NT2/D1 (cell line): ENCODE data around the gene MALAT1.

Source experiments
- DNase-seq: peaks from one replicate; pipeline ENCODE4 v3.0.0-alpha.2; 2011; ENCODE audit warnings: low read depth, low spot score
- H3K27me3 ChIP-seq: 2 replicates; pipeline ENCODE4 v1.6.0; 2011; ENCODE audit warnings: mild to moderate bottlenecking; ENCODE audit not compliant: insufficient read length, insufficient read depth
- H3K36me3 ChIP-seq: 2 replicates; pipeline ENCODE4 v1.6.1; 2011; ENCODE audit warnings: mild to moderate bottlenecking, low read length, mixed read lengths; ENCODE audit not compliant: insufficient read depth, insufficient read length
- H3K4me1 ChIP-seq: 2 replicates; pipeline ENCODE4 v1.5.1; 2011; ENCODE audit not compliant: insufficient read depth, insufficient read length
- H3K4me3 ChIP-seq: 2 replicates; pipeline ENCODE4 v1.5.1; 2011; ENCODE audit warnings: low read depth; ENCODE audit not compliant: insufficient read length
- H3K9ac ChIP-seq: 2 replicates; pipeline ENCODE4 v1.6.0; 2011; ENCODE audit warnings: low read depth; ENCODE audit not compliant: insufficient read length
- H3K9me3 ChIP-seq: 2 replicates; pipeline ENCODE4 v1.5.1; 2011; ENCODE audit warnings: mild to moderate bottlenecking, low read length; ENCODE audit not compliant: insufficient read depth
- SUZ12 ChIP-seq: IDR thresholded peaks from 2 replicates; pipeline ENCODE4 v1.6.1; 2011; ENCODE audit not compliant: insufficient read length, insufficient read depth; ENCODE audit errors: extremely low read depth
- YY1 ChIP-seq: IDR thresholded peaks from 2 replicates; pipeline ENCODE4 v1.6.1; 2011; ENCODE audit not compliant: insufficient read length, insufficient read depth
- ZNF274 ChIP-seq: IDR thresholded peaks from 2 replicates; pipeline ENCODE4 v1.6.1; 2011; ENCODE audit warnings: mild to moderate bottlenecking, low read depth, low read length

Gene MALAT1

GRCh38 chr11:65538915-65539743 is 40.3 kb downstream of the MALAT1 start:
- DNase-seq, result no peak
- Histone ChIP-seq H3K9ac (no peak overlapping the region), H3K9me3 (no peaks in the 10 kb centered on the region), H3K27me3 (no peaks in the 10 kb centered on the region), H3K36me3 (peaks cover 52% of the 10 kb centered on the region), H3K4me1 (peaks cover 7% of the 10 kb centered on the region), H3K4me3 (no peak overlapping the region)
- TF ChIP-seq YY1 (no peak), SUZ12 (no peak), ZNF274 (no peak)

- no peak for DNase-seq
Observed at GRCh38 chr11:65539744-65540289, 41.0 kb downstream of the MALAT1 start.

GRCh38 chr11:65540290-65541092 is 41.6 kb downstream of the MALAT1 start:
- Histone ChIP-seq H3K9me3 (no peaks in the 10 kb centered on the region), H3K4me1 (peaks cover 7% of the 10 kb centered on the region), H3K36me3 (peaks cover 39% of the 10 kb centered on the region), H3K9ac (peak overlapping the region; percentile 81), H3K4me3 (peak overlapping the region; percentile 36), H3K27me3 (peaks cover 11% of the 10 kb centered on the region)
- DNase-seq, result peak; percentile 89
- TF ChIP-seq ZNF274 (no peak), SUZ12 (no peak), YY1 (no peak)

More at GRCh38 chr11:65539744-65540289, 41.0 kb downstream of the MALAT1 start:
- Histone ChIP-seq H3K9ac (no peak overlapping the region), H3K4me1 (peaks cover 7% of the 10 kb centered on the region), H3K4me3 (peak overlapping the region; percentile 36), H3K27me3 (peaks cover 5% of the 10 kb centered on the region), H3K9me3 (no peaks in the 10 kb centered on the region), H3K36me3 (peaks cover 45% of the 10 kb centered on the region)
- no peak for TF ChIP-seq ZNF274
- TF ChIP-seq YY1, result no peak
- no peak for TF ChIP-seq SUZ12

- TF ChIP-seq YY1 (no peak), SUZ12 (no peak), ZNF274 (no peak)
- peak overlapping the region; percentile 36 for H3K4me3 ChIP-seq
- H3K9me3 ChIP-seq, result no peaks in the 10 kb centered on the region
- no peak for DNase-seq
- H3K27me3 ChIP-seq, result peaks cover 20% of the 10 kb centered on the region
- H3K9ac ChIP-seq, result peak overlapping the region; percentile 81
- H3K4me1 ChIP-seq, result peaks cover 10% of the 10 kb centered on the region
- H3K36me3 ChIP-seq, result peaks cover 32% of the 10 kb centered on the region
Observed at GRCh38 chr11:65541093-65541982, 42.5 kb downstream of the MALAT1 start.

GRCh38 chr11:65542738-65543390 is 44.0 kb downstream of the MALAT1 start:
- peaks cover 16% of the 10 kb centered on the region for H3K36me3 ChIP-seq
- no peak overlapping the region for H3K4me3 ChIP-seq
- no peaks in the 10 kb centered on the region for H3K9me3 ChIP-seq
- no peak for DNase-seq
- H3K4me1 ChIP-seq, result peaks cover 7% of the 10 kb centered on the region
- no peak overlapping the region for H3K9ac ChIP-seq
- TF ChIP-seq ZNF274 (no peak), YY1 (no peak), SUZ12 (no peak)
- H3K27me3 ChIP-seq, result peaks cover 21% of the 10 kb centered on the region

GRCh38 chr11:65545853-65546216 is 47.0 kb downstream of the MALAT1 start:
- DNase-seq, result no peak
- Histone ChIP-seq H3K27me3 (peaks cover 22% of the 10 kb centered on the region), H3K4me3 (peak overlapping the region; percentile 44), H3K36me3 (no peaks in the 10 kb centered on the region), H3K4me1 (peaks cover 11% of the 10 kb centered on the region), H3K9me3 (no peaks in the 10 kb centered on the region), H3K9ac (no peak overlapping the region)
- no peak for TF ChIP-seq YY1
